Mucosa of descending colon (tissue), 3 donors: ENCODE results near the gene NRARP. TPM values are rescaled to one million over a fixed set of nuclear protein-coding genes. Genes with fewer than 3 reads are reported as not detected.
"Not testable (repeated sequence)": the region's sequence is repeated elsewhere in the genome, so short reads cannot be mapped to it uniquely, and the experiment has no call there.

Experiments used
- ATAC-seq: fragments of 200-7000 bp; cut with Tn5 transposase; one replicate; pipeline ENCODE4 v1.9.1; 2020; ENCODE audit warnings: mild to moderate bottlenecking, moderate library complexity
- DNase-seq, 3 donors: peaks; one replicate each; pipeline ENCODE4 v3.0.0-alpha.2; 2020
- H3K36me3 ChIP-seq: fragments of 200-600 bp; one replicate; pipeline ENCODE4 v1.8.0; 2021; ENCODE audit warnings: low read depth, mild to moderate bottlenecking
- H3K4me1 ChIP-seq: fragments of 200-600 bp; one replicate; pipeline ENCODE4 v1.8.0; 2021; ENCODE audit warnings: low read depth, mild to moderate bottlenecking
- H3K4me3 ChIP-seq: fragments of 200-600 bp; one replicate; pipeline ENCODE4 v1.8.0; 2021; ENCODE audit warnings: mild to moderate bottlenecking
- H3K9me3 ChIP-seq: fragments of 200-600 bp; one replicate; pipeline ENCODE4 v1.8.0; 2021; ENCODE audit warnings: mild to moderate bottlenecking
- intact Hi-C, 2 donors: fragments of 100-400 bp; cut with DNase I in 1 of 2; cut with micrococcal nuclease in 1 of 2; formaldehyde crosslinking; loops; one replicate each; pipeline versions ENCODE4 v1.11.0 to v1.11.1; 2022; cut with DNase I, micrococcal nuclease
- total RNA-seq, 3 donors: library from RNA; stranded (reverse); fragmentation: NEBNext Ultra II Directional in 2 of 3; extraction: Animal tissue kit (Norgen Biotek cat#: 25700) in 2 of 3; gene quantifications; one replicate each; pipeline versions ENCODE4 v1.2.1 to v1.2.4, GENCODE V29; 2021 to 2023
- TF ChIP-seq, protein P1 (sequence below): fragments of 200-600 bp; IDR thresholded peaks from one replicate; pipeline ENCODE4 v1.8.0; 2022; ENCODE audit warnings: antibody characterized with exemption, mild to moderate bottlenecking
- donor health status: DM: no; HTN: no; CAD: no; lungs with moderate emphysema.
- donor health status: DM: no; HTN: no; CAD: no.
- donor health status: DM: no; HTN: yes; CAD: no.

The NRARP gene
- total RNA-seq, 3 donors from 2014 or later = 61.4 to 171 (median 146) TPM

DNA sequence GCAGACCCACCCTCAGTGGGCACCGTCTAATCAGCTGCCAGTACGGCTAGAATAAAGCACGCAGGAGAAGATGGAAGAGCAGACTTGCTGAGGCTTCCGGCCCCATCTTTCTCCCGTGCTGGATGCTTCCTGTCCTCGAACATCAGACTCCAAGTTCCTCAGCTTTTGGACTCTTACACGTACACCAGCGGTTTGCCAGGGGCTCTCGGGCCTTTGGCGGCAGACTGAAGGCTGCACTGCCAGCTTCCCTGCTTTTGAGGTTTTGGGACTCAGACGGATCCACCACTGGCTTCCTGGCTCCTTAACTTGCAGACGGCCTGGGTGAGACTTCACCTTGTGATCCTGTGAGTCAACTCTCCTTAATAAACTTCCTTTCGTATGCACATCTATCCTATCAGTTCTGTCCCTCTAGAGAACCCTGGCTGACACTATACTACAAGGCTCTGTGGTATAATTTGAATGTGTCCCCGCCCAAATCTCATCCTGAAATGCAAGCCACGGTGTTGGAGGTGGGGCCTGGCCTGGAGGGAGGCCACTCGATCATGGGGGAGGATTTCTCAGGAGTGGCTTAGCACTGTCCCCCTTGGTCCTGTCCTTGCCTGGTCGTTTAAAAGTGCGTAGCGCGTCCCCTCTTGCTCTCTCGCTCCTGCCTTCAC lies 31.1 kb upstream of the NRARP start:
- H3K4me1 ChIP-seq = no peaks in the 10 kb centered on the region
- TF ChIP-seq, protein P1, sequence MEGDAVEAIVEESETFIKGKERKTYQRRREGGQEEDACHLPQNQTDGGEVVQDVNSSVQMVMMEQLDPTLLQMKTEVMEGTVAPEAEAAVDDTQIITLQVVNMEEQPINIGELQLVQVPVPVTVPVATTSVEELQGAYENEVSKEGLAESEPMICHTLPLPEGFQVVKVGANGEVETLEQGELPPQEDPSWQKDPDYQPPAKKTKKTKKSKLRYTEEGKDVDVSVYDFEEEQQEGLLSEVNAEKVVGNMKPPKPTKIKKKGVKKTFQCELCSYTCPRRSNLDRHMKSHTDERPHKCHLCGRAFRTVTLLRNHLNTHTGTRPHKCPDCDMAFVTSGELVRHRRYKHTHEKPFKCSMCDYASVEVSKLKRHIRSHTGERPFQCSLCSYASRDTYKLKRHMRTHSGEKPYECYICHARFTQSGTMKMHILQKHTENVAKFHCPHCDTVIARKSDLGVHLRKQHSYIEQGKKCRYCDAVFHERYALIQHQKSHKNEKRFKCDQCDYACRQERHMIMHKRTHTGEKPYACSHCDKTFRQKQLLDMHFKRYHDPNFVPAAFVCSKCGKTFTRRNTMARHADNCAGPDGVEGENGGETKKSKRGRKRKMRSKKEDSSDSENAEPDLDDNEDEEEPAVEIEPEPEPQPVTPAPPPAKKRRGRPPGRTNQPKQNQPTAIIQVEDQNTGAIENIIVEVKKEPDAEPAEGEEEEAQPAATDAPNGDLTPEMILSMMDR = no peak
- H3K4me3 ChIP-seq = no peak overlapping the region
- H3K36me3 ChIP-seq = peaks cover 2% of the 10 kb centered on the region
- ATAC-seq = no peak
- H3K9me3 ChIP-seq = peaks cover 1% of the 10 kb centered on the region
- no peak for DNase-seq
- intact Hi-C loops = no loop called here

DNA sequence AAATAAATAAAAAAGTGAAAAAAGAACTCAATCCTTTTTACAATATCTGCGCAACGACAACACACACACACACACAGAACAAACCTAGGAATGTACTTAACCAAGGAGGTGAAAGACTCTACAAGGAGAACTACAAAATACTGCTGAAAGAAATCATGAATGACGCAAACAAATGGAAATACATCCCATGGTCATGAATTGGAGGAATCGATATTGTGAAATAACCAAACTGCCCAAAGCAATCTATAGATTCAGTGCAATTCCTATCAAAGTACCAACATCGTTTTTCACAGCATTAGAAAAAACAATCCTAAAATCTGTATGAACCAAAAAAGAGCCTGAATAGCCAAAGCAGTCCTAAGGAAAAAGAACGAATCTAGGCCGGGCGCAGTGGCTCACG lies 29.9 kb upstream of the NRARP start:
- DNase-seq (no peak), ATAC-seq (no peak)
- Histone ChIP-seq H3K4me3 (no peak overlapping the region), H3K36me3 (peaks cover 4% of the 10 kb centered on the region), H3K9me3 (peaks cover 2% of the 10 kb centered on the region), H3K4me1 (no peaks in the 10 kb centered on the region)
- TF ChIP-seq, protein P1 = no peak
- intact Hi-C loops = no loop called here

DNA sequence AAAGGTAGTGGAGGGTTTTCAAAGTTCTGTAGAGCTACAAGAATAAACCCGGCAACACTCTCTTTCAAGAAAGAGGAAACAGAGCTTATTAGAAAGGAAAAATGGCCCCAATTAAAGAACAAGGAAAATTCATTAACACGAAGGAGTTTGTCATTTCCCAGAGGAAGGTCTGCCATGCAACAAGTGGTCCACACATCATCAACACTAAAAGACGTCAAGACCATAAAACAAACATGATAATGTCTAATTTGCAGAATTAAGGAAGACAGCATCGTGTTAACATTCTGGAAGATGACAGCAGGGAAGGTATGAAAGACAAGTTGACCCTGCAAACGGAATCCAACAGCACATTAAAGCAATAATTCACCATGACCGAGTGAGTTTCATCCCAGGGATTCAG lies 28.6 kb upstream of the NRARP start:
- H3K4me1 ChIP-seq = no peaks in the 10 kb centered on the region
- ATAC-seq = no peak
- TF ChIP-seq, protein P1 = no peak
- peaks cover 4% of the 10 kb centered on the region for H3K36me3 ChIP-seq
- H3K9me3 ChIP-seq = peaks cover 2% of the 10 kb centered on the region
- H3K4me3 ChIP-seq = no peak overlapping the region
- no peak for DNase-seq
- intact Hi-C loops = no loop called here

GRCh38 chr9:137329590-137329989 lies 27.5 kb upstream of the NRARP start:
- H3K9me3 ChIP-seq, DNase-seq, ATAC-seq, H3K4me1 ChIP-seq, H3K36me3 ChIP-seq, intact Hi-C loops, H3K4me3 ChIP-seq: not testable (repeated sequence)

GRCh38 chr9:137327641-137328550 lies 25.8 kb upstream of the NRARP start:
- H3K36me3 ChIP-seq, H3K9me3 ChIP-seq, intact Hi-C loops, DNase-seq, H3K4me1 ChIP-seq, ATAC-seq: not testable (repeated sequence)
- peak overlapping the region; percentile 6 for H3K4me3 ChIP-seq

GRCh38 chr9:137326445-137327065 lies 24.5 kb upstream of the NRARP start:
- peaks cover 4% of the 10 kb centered on the region for H3K36me3 ChIP-seq
- no peak for DNase-seq
- TF ChIP-seq, protein P1 = no peak
- no peaks in the 10 kb centered on the region for H3K4me1 ChIP-seq
- peaks cover 2% of the 10 kb centered on the region for H3K9me3 ChIP-seq
- intact Hi-C loops = no loop called here
- peak; percentile 61 for ATAC-seq
- H3K4me3 ChIP-seq = no peak overlapping the region
